Right lobe of liver (tissue), 4 donors: ENCODE measurements around the gene C2orf72.

Source experiments
- POLR2A ChIP-seq: fragments of 450-650 bp; IDR thresholded peaks from one replicate; pipeline ENCODE4 v1.6.1; 2017; ENCODE audit warnings: antibody characterized with exemption, mild to moderate bottlenecking
- TF ChIP-seq, protein P1 (sequence below), 4 donors: fragments of 200-600 bp in 3 of 4; fragments of 450-650 bp in 1 of 4; IDR thresholded peaks; one replicate each; pipeline versions ENCODE4 v1.5.1 to v1.8.0; 2016 to 2022; ENCODE audit warnings: antibody characterized with exemption in 4 of 4, mild to moderate bottlenecking in 2 of 4
- donor health status: DM: no; HTN: no; CAD: no.
- donor health status: DM: no; HTN: no; CAD: no.
- donor health status: DM: no; HTN: yes; CAD: no.

DNA sequence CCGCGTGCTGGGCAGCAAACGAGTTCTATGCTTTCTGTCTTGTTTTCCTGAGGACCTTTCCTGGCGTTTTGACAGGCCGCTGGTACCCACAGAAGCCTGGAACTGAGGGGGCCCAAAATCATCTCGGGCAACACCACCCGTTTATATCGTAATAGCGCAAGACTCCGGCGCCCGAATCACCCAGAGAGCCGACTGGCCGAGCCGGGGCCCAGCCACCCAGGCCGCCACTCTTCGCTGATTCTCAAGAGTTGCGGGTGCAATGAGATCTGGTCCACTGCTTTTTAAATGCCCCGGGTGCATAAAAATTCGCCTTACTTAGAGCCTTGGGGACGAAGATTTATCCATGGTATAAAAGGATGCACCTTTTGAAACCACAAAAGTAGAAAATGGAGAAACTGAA, 47.6 kb upstream of the C2orf72 start:
- no peak for TF ChIP-seq POLR2A
- TF ChIP-seq, protein P1, sequence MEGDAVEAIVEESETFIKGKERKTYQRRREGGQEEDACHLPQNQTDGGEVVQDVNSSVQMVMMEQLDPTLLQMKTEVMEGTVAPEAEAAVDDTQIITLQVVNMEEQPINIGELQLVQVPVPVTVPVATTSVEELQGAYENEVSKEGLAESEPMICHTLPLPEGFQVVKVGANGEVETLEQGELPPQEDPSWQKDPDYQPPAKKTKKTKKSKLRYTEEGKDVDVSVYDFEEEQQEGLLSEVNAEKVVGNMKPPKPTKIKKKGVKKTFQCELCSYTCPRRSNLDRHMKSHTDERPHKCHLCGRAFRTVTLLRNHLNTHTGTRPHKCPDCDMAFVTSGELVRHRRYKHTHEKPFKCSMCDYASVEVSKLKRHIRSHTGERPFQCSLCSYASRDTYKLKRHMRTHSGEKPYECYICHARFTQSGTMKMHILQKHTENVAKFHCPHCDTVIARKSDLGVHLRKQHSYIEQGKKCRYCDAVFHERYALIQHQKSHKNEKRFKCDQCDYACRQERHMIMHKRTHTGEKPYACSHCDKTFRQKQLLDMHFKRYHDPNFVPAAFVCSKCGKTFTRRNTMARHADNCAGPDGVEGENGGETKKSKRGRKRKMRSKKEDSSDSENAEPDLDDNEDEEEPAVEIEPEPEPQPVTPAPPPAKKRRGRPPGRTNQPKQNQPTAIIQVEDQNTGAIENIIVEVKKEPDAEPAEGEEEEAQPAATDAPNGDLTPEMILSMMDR (IDR thresholded peaks at IDR 0.05): no peak
